Activated CD4-positive, alpha-beta T cell treated with anti-CD3 and anti-CD28 coated beads, Interleukin-2, amount 10 ng/mL, durations not matched to agents 7 days and 5 days (primary cell): ENCODE data around the gene VPS8. TPM values are rescaled to one million over a fixed set of nuclear protein-coding genes. Genes with fewer than 3 reads are reported as not detected.
"Not testable (repeated sequence)": the region's sequence is repeated elsewhere in the genome, so short reads cannot be mapped to it uniquely, and the experiment has no call there.

Source experiments
- CTCF ChIA-PET: fragments of 350-600 bp; sonication (Branson Sonifier 250); formaldehyde crosslinking; loops from one replicate; lab custom pipeline; 2021; ENCODE audit warnings: antibody characterized with exemption; lab: Charles Lee
- POLR2A ChIA-PET: fragments of 350-600 bp; sonication (Branson Sonifier 250); formaldehyde crosslinking; loops from one replicate; lab custom pipeline; 2021; ENCODE audit warnings: antibody characterized with exemption; lab: Charles Lee
- DNase-seq: peaks from one replicate; pipeline ENCODE4 v3.0.0-alpha.2; 2020
- H3K27ac Mint-ChIP-seq: one replicate; pipeline ENCODE4 v1.8.0; 2021; ENCODE audit warnings: mild to moderate bottlenecking, moderate library complexity, mixed read lengths
- H3K27me3 Mint-ChIP-seq: one replicate; pipeline ENCODE4 v1.8.0; 2021; ENCODE audit warnings: mixed read lengths
- H3K36me3 Mint-ChIP-seq: one replicate; pipeline ENCODE4 v1.8.0; 2021; ENCODE audit warnings: low read depth, mixed read lengths
- H3K4me1 Mint-ChIP-seq: one replicate; pipeline ENCODE4 v1.8.0; 2021; ENCODE audit warnings: mixed read lengths
- H3K4me3 Mint-ChIP-seq: one replicate; pipeline ENCODE4 v1.8.0; 2021; ENCODE audit warnings: mild to moderate bottlenecking, moderate library complexity, mixed read lengths
- H3K9me3 Mint-ChIP-seq: one replicate; pipeline ENCODE4 v1.8.0; 2021; ENCODE audit warnings: mixed read lengths
- total RNA-seq, 2 experiments: library from RNA; stranded (reverse); gene quantifications; one replicate each; pipeline ENCODE4 v1.2.3, GENCODE V29; 2021

The VPS8 gene
- total RNA-seq, 2 experiments from 2014 or later, result 63.0 to 69.3 TPM

- H3K27ac Mint-ChIP-seq, POLR2A ChIA-PET, H3K9me3 Mint-ChIP-seq, H3K4me1 Mint-ChIP-seq, H3K27me3 Mint-ChIP-seq, DNase-seq, H3K4me3 Mint-ChIP-seq: not testable (repeated sequence)
- peaks cover 21% of the 10 kb centered on the region for H3K36me3 Mint-ChIP-seq
- CTCF ChIA-PET, result interaction anchor here (0.6 kb wide), 2 partner anchors 234 to 597 kb away, joined by 3 read pairs; no protein-coding TSS in a partner anchor
Measured at GRCh38 chr3:185017996-185018395, 206.0 kb downstream of the VPS8 start.

DNA sequence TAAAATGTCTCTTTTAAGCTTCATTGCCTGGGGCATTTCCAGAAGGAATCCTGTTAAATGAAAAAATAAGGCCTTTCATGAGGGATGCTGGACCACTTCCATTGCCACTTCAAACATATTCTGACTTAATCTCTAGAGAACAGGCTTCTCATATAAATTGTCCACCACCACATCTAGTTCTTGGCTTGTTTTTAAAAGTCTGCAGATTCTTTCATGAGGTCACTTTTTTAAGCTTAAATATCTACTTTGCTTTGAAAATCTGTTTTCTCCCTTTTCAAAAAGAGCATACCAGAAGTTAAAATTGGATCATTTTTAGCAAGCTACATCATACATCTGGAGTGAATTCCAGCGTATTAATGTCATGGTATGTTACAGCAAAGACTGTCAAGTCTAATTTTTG lies 209.3 kb downstream of the VPS8 start:
- ChIA-PET CTCF (no interaction called here), POLR2A (no interaction called here)
- H3K27ac Mint-ChIP-seq, result no peak overlapping the region
- no peaks in the 10 kb centered on the region for H3K4me1 Mint-ChIP-seq
- no peaks in the 10 kb centered on the region for H3K27me3 Mint-ChIP-seq
- no peak for DNase-seq
- H3K9me3 Mint-ChIP-seq, result peaks cover 3% of the 10 kb centered on the region
- peaks cover 24% of the 10 kb centered on the region for H3K36me3 Mint-ChIP-seq
- no peak overlapping the region for H3K4me3 Mint-ChIP-seq

GRCh38 chr3:185024406-185024805 lies 212.4 kb downstream of the VPS8 start:
- Mint-ChIP-seq H3K36me3 (peaks cover 29% of the 10 kb centered on the region), H3K27ac (no peak overlapping the region), H3K9me3 (no peaks in the 10 kb centered on the region), H3K27me3 (no peaks in the 10 kb centered on the region), H3K4me3 (no peak overlapping the region), H3K4me1 (no peaks in the 10 kb centered on the region)
- CTCF ChIA-PET, result interaction anchor here (1.5 kb wide), 1 partner anchor 19 kb away, joined by 5 read pairs; no protein-coding TSS in a partner anchor
- no peak for DNase-seq
- POLR2A ChIA-PET, result no interaction called here

DNA sequence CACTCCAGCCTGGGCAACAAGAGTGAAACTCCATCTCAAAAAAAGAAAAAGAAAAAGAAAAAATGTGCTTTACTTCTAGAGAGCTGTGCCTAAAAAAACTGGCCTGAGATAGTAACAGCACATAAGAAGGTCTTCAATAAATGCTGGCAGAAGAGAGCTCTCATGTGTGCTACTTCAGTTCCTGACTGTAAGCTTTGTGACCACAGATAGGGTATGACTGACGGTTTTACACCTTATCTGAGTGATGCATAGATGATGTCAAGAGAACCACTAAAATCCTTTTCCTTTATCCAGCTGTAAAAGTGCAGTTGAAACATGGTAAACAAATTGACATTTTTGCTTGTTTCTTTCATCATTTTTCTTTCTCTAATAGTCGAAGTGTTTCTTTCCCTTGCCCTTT lies 213.0 kb downstream of the VPS8 start:
- H3K27me3 Mint-ChIP-seq, result no peaks in the 10 kb centered on the region
- no peaks in the 10 kb centered on the region for H3K4me1 Mint-ChIP-seq
- POLR2A ChIA-PET, result no interaction called here
- H3K36me3 Mint-ChIP-seq, result peaks cover 31% of the 10 kb centered on the region
- CTCF ChIA-PET, result interaction anchor here (0.7 to 1.5 kb wide), 2 partner anchors 18 to 169 kb away, joined by 3 to 5 read pairs; no protein-coding TSS in a partner anchor
- DNase-seq, result no peak
- H3K4me3 Mint-ChIP-seq, result no peak overlapping the region
- H3K27ac Mint-ChIP-seq, result no peak overlapping the region
- H3K9me3 Mint-ChIP-seq, result no peaks in the 10 kb centered on the region

DNA sequence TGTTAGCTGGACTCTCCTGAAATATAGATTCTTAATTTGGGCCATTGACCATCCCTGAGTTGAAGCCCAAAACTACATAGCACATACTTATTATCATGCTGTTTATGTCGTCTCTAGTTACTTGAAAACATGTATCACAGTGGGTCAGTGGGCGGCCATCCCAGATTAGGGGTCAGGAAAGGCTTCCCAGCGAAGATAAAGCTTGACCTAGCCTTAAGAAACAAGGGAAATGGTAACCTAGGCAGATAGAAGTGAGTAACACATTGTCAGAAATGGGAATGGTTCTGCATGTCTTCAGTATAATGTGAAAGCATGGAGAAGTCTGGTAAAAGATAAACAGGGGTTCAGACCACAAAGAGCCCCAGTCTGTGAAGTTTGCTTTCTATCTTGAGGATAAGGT lies 216.2 kb downstream of the VPS8 start:
- DNase-seq, result no peak
- POLR2A ChIA-PET, result no interaction called here
- CTCF ChIA-PET, result no interaction called here
- peaks cover 41% of the 10 kb centered on the region for H3K36me3 Mint-ChIP-seq
- H3K9me3 Mint-ChIP-seq, result no peaks in the 10 kb centered on the region
- no peak overlapping the region for H3K4me3 Mint-ChIP-seq
- H3K4me1 Mint-ChIP-seq, result no peaks in the 10 kb centered on the region
- H3K27ac Mint-ChIP-seq, result no peak overlapping the region
- no peaks in the 10 kb centered on the region for H3K27me3 Mint-ChIP-seq

DNA sequence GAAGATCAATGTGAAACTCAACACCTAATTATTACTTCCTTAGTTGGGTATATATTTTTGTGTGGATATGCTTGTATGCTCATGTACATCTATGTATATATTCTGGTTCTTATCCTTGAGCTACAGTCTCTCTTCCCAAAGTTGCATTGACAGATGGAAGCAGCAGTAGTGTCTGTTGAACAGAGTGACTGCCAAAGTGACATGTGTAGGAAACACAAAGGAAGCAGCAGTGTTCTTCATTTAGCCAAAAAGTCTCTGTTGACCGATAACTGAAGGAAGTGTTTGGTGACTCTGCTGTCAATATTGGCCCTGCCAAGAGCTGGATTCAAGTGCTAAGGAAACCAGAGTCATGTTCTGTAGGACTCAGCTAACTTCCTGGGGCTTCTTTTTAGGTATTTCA lies 217.1 kb downstream of the VPS8 start:
- ChIA-PET POLR2A (no interaction called here), CTCF (interaction anchor here (1.8 kb wide), 1 partner anchor 39 kb away, joined by 4 read pairs; no protein-coding TSS in a partner anchor)
- Mint-ChIP-seq H3K9me3 (peaks cover 2% of the 10 kb centered on the region), H3K4me3 (no peak overlapping the region), H3K4me1 (no peaks in the 10 kb centered on the region), H3K27me3 (no peaks in the 10 kb centered on the region), H3K27ac (no peak overlapping the region), H3K36me3 (peaks cover 49% of the 10 kb centered on the region)
- no peak for DNase-seq

- CTCF ChIA-PET, result interaction anchor here (0.6 to 1.8 kb wide), 2 partner anchors 33 to 37 kb away, joined by 4 to 5 read pairs; no protein-coding TSS in a partner anchor
- no peak overlapping the region for H3K4me3 Mint-ChIP-seq
- peaks cover 6% of the 10 kb centered on the region for H3K9me3 Mint-ChIP-seq
- no peak for DNase-seq
- H3K27ac Mint-ChIP-seq, result no peak overlapping the region
- H3K4me1 Mint-ChIP-seq, result no peaks in the 10 kb centered on the region
- no peaks in the 10 kb centered on the region for H3K27me3 Mint-ChIP-seq
- POLR2A ChIA-PET, result no interaction called here
- peaks cover 55% of the 10 kb centered on the region for H3K36me3 Mint-ChIP-seq
Measured at GRCh38 chr3:185030399-185030798, 218.4 kb downstream of the VPS8 start.

DNA sequence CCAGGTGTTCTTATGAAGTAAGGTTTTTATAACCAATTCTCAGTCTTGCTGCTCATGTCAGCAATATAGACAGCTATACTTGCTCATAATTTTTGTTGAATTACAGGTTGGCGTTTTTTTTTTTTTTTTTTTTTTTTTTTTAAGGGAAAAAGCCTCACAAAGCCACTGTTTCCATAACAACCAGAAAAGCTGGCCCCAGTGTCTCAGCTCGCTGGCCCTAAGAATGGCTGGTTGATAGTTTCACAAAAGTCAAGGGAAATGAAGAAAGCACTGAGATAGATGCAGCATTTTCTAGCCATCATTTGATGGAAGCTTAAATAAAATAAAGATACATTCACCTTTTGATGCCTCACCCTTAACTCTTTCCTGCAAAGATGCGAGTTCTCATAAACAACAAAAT lies 219.0 kb downstream of the VPS8 start:
- H3K27ac Mint-ChIP-seq, result no peak overlapping the region
- CTCF ChIA-PET, result interaction anchor here (0.6 kb wide), 1 partner anchor 33 kb away, joined by 5 read pairs; no protein-coding TSS in a partner anchor
- H3K36me3 Mint-ChIP-seq, result peaks cover 55% of the 10 kb centered on the region

DNA sequence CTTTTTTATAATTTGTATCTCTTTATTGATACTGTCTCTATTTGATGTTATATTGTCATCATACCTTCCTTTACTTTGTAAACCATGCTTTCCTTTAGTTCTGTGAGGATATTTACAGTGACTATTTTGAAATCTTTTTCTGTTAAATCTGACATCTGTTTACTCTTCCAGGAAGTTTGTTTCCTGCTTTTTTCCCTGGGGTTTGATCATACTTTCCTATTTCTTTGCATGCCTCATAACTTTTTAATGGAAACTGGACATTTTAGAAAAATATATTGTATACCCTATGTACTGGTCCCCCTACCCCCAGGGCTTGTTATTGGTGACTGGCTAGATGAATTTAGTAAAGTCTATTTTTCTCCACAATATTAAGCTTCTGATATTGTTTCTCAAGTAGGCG lies 225.8 kb downstream of the VPS8 start:
- POLR2A ChIA-PET, result no interaction called here
- H3K36me3 Mint-ChIP-seq, result peaks cover 37% of the 10 kb centered on the region
- H3K9me3 Mint-ChIP-seq, result peaks cover 21% of the 10 kb centered on the region
- DNase-seq, result no peak
- CTCF ChIA-PET, result interaction anchor here (0.5 kb wide), 1 partner anchor 152 kb away, joined by 3 read pairs; no protein-coding TSS in a partner anchor
- H3K4me1 Mint-ChIP-seq, result no peaks in the 10 kb centered on the region
- H3K4me3 Mint-ChIP-seq, result no peak overlapping the region
- H3K27me3 Mint-ChIP-seq, result no peaks in the 10 kb centered on the region
- no peak overlapping the region for H3K27ac Mint-ChIP-seq

More for the DNA sequence above, 219.0 kb downstream of the VPS8 start:
- peaks cover 12% of the 10 kb centered on the region for H3K9me3 Mint-ChIP-seq
- H3K4me3 Mint-ChIP-seq, result no peak overlapping the region
- no peak for DNase-seq
- H3K27me3 Mint-ChIP-seq, result no peaks in the 10 kb centered on the region
- H3K4me1 Mint-ChIP-seq, result no peaks in the 10 kb centered on the region
- POLR2A ChIA-PET, result no interaction called here

GRCh38 chr3:185040425-185040824 lies 228.5 kb downstream of the VPS8 start:
- H3K27me3 Mint-ChIP-seq, result no peaks in the 10 kb centered on the region
- CTCF ChIA-PET, result interaction anchor here (1.3 kb wide), 1 partner anchor 31 kb away, joined by 3 read pairs; no protein-coding TSS in a partner anchor

DNA sequence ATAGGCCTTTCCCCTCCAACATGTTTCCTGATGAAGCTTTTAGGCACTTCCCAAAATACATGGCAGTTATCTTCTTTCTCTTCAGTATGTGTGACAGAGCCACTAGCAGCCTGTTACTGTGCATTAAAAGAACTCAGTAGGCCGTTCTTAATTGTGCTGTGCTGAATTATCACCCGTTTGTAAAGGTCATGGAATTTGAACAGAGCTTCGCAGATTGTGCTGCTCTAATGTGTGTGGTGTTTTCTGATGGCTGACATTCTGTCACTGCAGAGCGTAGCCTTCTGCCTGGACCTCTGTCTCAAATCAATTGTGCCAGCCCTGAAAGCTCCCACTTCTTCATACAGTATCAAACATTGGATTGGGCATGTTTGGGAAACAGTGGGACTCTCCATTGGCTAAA lies 229.6 kb downstream of the VPS8 start:
- DNase-seq, result no peak
- Mint-ChIP-seq H3K4me1 (no peaks in the 10 kb centered on the region), H3K27me3 (no peaks in the 10 kb centered on the region), H3K9me3 (peaks cover 9% of the 10 kb centered on the region), H3K27ac (no peak overlapping the region), H3K4me3 (no peak overlapping the region), H3K36me3 (peaks cover 14% of the 10 kb centered on the region)
- POLR2A ChIA-PET, result no interaction called here
- CTCF ChIA-PET, result interaction anchor here (1.3 kb wide), 1 partner anchor 30 kb away, joined by 3 read pairs; no protein-coding TSS in a partner anchor

More at GRCh38 chr3:185040425-185040824, 228.5 kb downstream of the VPS8 start:
- Mint-ChIP-seq H3K4me3 (no peak overlapping the region), H3K9me3 (peaks cover 14% of the 10 kb centered on the region), H3K36me3 (peaks cover 17% of the 10 kb centered on the region), H3K27ac (no peak overlapping the region), H3K4me1 (no peaks in the 10 kb centered on the region)
- no peak for DNase-seq
- POLR2A ChIA-PET, result no interaction called here

- ChIA-PET POLR2A (no interaction called here), CTCF (interaction anchor here (0.6 to 1.7 kb wide), 3 partner anchors 9 to 17 kb away, joined by 3 to 5 read pairs (median 4); no protein-coding TSS in a partner anchor)
- Mint-ChIP-seq H3K9me3 (peaks cover 3% of the 10 kb centered on the region), H3K27ac (no peak overlapping the region), H3K27me3 (no peaks in the 10 kb centered on the region), H3K4me3 (no peak overlapping the region), H3K36me3 (peaks cover 8% of the 10 kb centered on the region), H3K4me1 (no peaks in the 10 kb centered on the region)
- DNase-seq, result no peak
Measured at GRCh38 chr3:185042312-185043050, 230.5 kb downstream of the VPS8 start.

GRCh38 chr3:185046164-185046515 lies 234.2 kb downstream of the VPS8 start:
- Mint-ChIP-seq H3K27me3 (no peaks in the 10 kb centered on the region), H3K36me3 (peaks cover 33% of the 10 kb centered on the region), H3K4me3 (no peak overlapping the region), H3K4me1 (no peaks in the 10 kb centered on the region), H3K9me3 (no peaks in the 10 kb centered on the region), H3K27ac (no peak overlapping the region)
- POLR2A ChIA-PET, result no interaction called here
- CTCF ChIA-PET, result no interaction called here
- DNase-seq, result no peak
